Fibroblast of lung (primary cell): ENCODE results near the gene GPR156. TPM values are rescaled to one million over a fixed set of nuclear protein-coding genes. Genes with fewer than 3 reads are reported as not detected.

Experiments used
- DNase-seq, 2 donors: peaks; one replicate each; pipeline versions ENCODE4 v3.0.0 to v3.0.0-alpha.2; 2010; ENCODE audit warnings: low read depth in 2 of 2
- H2AFZ ChIP-seq: 2 replicates; pipeline ENCODE4 v1.5.1; 2012; ENCODE audit warnings: low read length, control low read depth, inconsistent platforms
- H3K27ac ChIP-seq: 2 replicates; pipeline ENCODE4 v1.5.1; 2011; ENCODE audit warnings: low read length, control low read depth; ENCODE audit not compliant: insufficient read depth
- H3K27me3 ChIP-seq: 2 replicates; pipeline ENCODE4 v1.5.1; 2011; ENCODE audit warnings: mild to moderate bottlenecking, low read length; ENCODE audit not compliant: control insufficient read depth, insufficient read depth
- H3K36me3 ChIP-seq: 2 replicates; pipeline ENCODE4 v1.5.1; 2011; ENCODE audit warnings: low read length; ENCODE audit not compliant: control insufficient read depth, insufficient read depth
- H3K4me1 ChIP-seq: 2 replicates; pipeline ENCODE4 v1.5.1; 2011; ENCODE audit warnings: low read length; ENCODE audit not compliant: control insufficient read depth, insufficient read depth; ENCODE audit errors: extremely low read depth
- H3K4me2 ChIP-seq: 2 replicates; pipeline ENCODE4 v1.5.1; 2011; ENCODE audit warnings: low read length, control low read depth; ENCODE audit not compliant: insufficient read depth; ENCODE audit errors: extremely low read depth
- H3K4me3 ChIP-seq, 4 experiments: fragments of 200-600 bp in 1 of 4; sonication (generic) in 1 of 4; replicated peaks in 1 of 4; 2 replicates each; pipeline ENCODE4 v1.5.1; 2011 to 2016; ENCODE audit warnings: low read length in 4 of 4, low read depth in 3 of 4, mild to moderate bottlenecking in 3 of 4, control low read depth in 2 of 4, inconsistent platforms in 1 of 4, mixed read lengths in 1 of 4; ENCODE audit not compliant: insufficient read depth in 1 of 4; ENCODE audit errors: control extremely low read depth in 1 of 4
- H3K79me2 ChIP-seq: 2 replicates; pipeline ENCODE4 v1.5.1; 2012; ENCODE audit warnings: mild to moderate bottlenecking, low read length, inconsistent platforms; ENCODE audit not compliant: control insufficient read depth, insufficient read depth
- H3K9ac ChIP-seq: 2 replicates; pipeline ENCODE4 v1.5.1; 2011; ENCODE audit warnings: mild to moderate bottlenecking, low read length, control low read depth; ENCODE audit not compliant: insufficient read depth
- H3K9me3 ChIP-seq: 2 replicates; pipeline ENCODE4 v1.5.1; 2012; ENCODE audit warnings: low read depth, low read length; ENCODE audit not compliant: control insufficient read depth, insufficient read depth
- H4K20me1 ChIP-seq: 2 replicates; pipeline ENCODE4 v1.5.1; 2011; ENCODE audit warnings: low read length; ENCODE audit not compliant: control insufficient read depth, insufficient read depth; ENCODE audit errors: extremely low read depth
- EZH2 ChIP-seq: IDR thresholded peaks from 2 replicates; pipeline ENCODE4 v1.5.1; 2012; ENCODE audit warnings: low read length, control low read depth, mild to moderate bottlenecking; ENCODE audit errors: missing control alignments
- polyA plus RNA-seq, 2 donors: library from polyadenylated mRNA; depleted of rRNA in 1 of 2; stranded (reverse) in 1 of 2; unstranded in 1 of 2; fragments of >200 nt; gene quantifications; 2 replicates each; pipeline ENCODE4 v1.2.1, GENCODE V29; 2011 to 2012; ENCODE audit warnings: missing spikeins in 1 of 2
- total RNA-seq: library from RNA; depleted of rRNA; stranded (reverse); fragments of >200 nt; gene quantifications from 2 replicates; pipeline ENCODE4 v1.2.1, GENCODE V29; 2014
- TF ChIP-seq, protein P1 (sequence below), 2 donors: IDR thresholded peaks in 1 of 2; conservative IDR thresholded peaks in 1 of 2; 1 replicate in 1 of 2; 2 replicates in 1 of 2; pipeline ENCODE4 v1.5.1; 2011 to 2012; ENCODE audit warnings: low read length in 2 of 2, control low read depth in 1 of 2, inconsistent platforms in 1 of 2, low read depth in 1 of 2, mild to moderate bottlenecking in 1 of 2

Gene GPR156
- total and polyA plus RNA-seq, 2 donors (not counting 1 experiment from before 2014, with no cell fraction given): 0.33 to 0.42 TPM

DNA sequence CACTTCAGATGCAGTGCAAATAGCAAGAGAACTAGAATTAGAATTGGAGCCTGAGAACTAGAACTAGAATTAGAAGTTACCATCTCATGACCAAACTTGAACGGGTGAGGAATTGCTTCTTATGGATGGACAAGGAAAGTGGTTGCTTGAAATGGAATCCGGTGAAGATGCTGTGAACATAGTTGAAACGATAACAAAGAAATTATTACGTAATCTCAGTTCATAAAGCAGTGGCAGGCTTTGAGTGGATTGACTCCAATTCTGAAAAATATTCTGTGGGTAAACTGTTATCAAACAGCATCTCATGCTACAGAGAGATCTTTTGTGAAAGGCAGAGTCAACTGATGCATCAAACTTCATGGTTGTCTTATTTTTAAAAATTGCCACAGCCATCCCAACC, 142.8 kb downstream of the GPR156 start:
- TF ChIP-seq, protein P1, sequence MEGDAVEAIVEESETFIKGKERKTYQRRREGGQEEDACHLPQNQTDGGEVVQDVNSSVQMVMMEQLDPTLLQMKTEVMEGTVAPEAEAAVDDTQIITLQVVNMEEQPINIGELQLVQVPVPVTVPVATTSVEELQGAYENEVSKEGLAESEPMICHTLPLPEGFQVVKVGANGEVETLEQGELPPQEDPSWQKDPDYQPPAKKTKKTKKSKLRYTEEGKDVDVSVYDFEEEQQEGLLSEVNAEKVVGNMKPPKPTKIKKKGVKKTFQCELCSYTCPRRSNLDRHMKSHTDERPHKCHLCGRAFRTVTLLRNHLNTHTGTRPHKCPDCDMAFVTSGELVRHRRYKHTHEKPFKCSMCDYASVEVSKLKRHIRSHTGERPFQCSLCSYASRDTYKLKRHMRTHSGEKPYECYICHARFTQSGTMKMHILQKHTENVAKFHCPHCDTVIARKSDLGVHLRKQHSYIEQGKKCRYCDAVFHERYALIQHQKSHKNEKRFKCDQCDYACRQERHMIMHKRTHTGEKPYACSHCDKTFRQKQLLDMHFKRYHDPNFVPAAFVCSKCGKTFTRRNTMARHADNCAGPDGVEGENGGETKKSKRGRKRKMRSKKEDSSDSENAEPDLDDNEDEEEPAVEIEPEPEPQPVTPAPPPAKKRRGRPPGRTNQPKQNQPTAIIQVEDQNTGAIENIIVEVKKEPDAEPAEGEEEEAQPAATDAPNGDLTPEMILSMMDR (conservative IDR thresholded peaks at IDR 0.05 in 1 of 2, IDR thresholded peaks at IDR 0.05 in 1 of 2; ENCODE audit: low read depth in 1 of 2, low read length in 2 of 2): no peak
- TF ChIP-seq EZH2: no peak
- H4K20me1 ChIP-seq: no peaks in the 10 kb centered on the region
- H3K4me1 ChIP-seq: peaks cover 2% of the 10 kb centered on the region

DNA sequence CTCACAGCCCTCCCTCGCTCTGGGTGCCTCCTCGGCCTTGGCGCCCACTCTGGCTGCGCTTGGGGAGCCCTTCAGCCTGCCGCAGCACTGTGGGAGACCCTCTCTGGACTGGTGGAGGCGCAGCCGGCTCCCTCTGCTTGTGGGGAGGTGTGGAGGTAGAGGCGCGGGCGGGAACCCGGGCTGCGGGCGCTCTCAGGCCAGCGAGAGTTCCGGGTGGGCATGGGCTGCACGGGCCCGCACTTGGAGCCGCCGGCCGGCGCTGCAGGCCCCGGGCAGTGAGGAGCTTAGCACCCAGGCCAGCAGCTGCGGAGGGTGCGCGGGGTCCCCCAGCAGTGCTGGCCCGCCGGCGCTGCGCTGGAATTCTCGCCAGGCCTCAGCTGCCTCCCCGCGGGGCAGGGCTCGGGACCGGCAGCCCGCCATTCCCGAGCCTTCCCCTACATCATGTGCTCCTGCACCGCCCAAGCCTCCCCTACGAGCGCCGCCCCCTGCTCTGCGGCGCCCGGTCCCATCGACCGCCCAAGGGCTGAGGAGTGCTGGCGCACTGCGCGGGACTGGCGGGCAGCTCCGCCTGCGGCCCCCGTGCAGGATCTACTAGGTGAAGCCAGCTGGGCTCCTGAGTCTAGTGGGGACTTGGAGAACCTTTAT, 144.8 kb downstream of the GPR156 start:
- Histone ChIP-seq H3K4me1 (peaks cover 2% of the 10 kb centered on the region), H3K9ac (no peak overlapping the region), H4K20me1 (no peaks in the 10 kb centered on the region), H3K4me2 (no peak overlapping the region), H3K79me2 (no peaks in the 10 kb centered on the region), H3K27ac (no peak overlapping the region), H3K4me3 (no peak overlapping the region), H3K36me3 (no peaks in the 10 kb centered on the region), H3K27me3 (no peaks in the 10 kb centered on the region), H2AFZ (no peak overlapping the region), H3K9me3 (no peaks in the 10 kb centered on the region)
- TF ChIP-seq, protein P1 (conservative IDR thresholded peaks at IDR 0.05 in 1 of 2, IDR thresholded peaks at IDR 0.05 in 1 of 2; ENCODE audit: low read depth in 1 of 2, low read length in 2 of 2): no peak
- no peak for TF ChIP-seq EZH2
- DNase-seq: no peak

More for the DNA sequence above, 142.8 kb downstream of the GPR156 start:
- H3K9me3 ChIP-seq: no peaks in the 10 kb centered on the region
- H2AFZ ChIP-seq: no peak overlapping the region
- no peak for DNase-seq
- no peaks in the 10 kb centered on the region for H3K79me2 ChIP-seq
- no peak overlapping the region for H3K4me3 ChIP-seq
- H3K27ac ChIP-seq: no peak overlapping the region
- H3K9ac ChIP-seq: no peak overlapping the region
- no peaks in the 10 kb centered on the region for H3K36me3 ChIP-seq
- no peaks in the 10 kb centered on the region for H3K27me3 ChIP-seq
- no peak overlapping the region for H3K4me2 ChIP-seq

DNA sequence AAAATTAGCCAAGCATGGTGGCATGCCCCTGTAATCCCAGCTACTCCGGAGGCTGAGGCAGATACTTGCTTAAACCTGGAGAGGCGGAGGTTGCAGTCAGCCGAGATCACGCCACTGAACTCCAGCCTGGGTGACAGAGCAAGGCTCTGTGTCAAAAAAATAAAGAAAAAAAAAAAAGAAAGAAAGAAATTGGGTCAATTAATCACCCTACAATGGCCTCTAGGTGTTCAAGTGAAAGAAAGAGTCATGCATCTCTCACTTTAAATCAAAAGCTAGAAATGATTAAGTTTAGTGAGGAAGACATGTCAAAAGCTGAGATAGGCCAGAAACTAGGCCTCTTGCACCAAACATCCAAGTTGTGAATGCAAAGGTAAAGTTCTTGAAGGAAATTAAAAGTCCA, 145.9 kb downstream of the GPR156 start:
- Histone ChIP-seq H3K79me2 (no peaks in the 10 kb centered on the region), H2AFZ (no peak overlapping the region), H3K36me3 (no peaks in the 10 kb centered on the region), H3K4me1 (peaks cover 2% of the 10 kb centered on the region), H3K4me2 (no peak overlapping the region), H3K27ac (no peak overlapping the region), H3K9ac (no peak overlapping the region), H4K20me1 (no peaks in the 10 kb centered on the region), H3K4me3 (no peak overlapping the region), H3K9me3 (no peaks in the 10 kb centered on the region), H3K27me3 (no peaks in the 10 kb centered on the region)
- TF ChIP-seq, protein P1 (conservative IDR thresholded peaks at IDR 0.05 in 1 of 2, IDR thresholded peaks at IDR 0.05 in 1 of 2; ENCODE audit: low read depth in 1 of 2, low read length in 2 of 2): no peak
- TF ChIP-seq EZH2: no peak
- DNase-seq: no peak
